HCT116 (cell line): ENCODE data around the gene PRKCA. TPM values are rescaled to one million over a fixed set of nuclear protein-coding genes. Genes with fewer than 3 reads are reported as not detected.

Source experiments
- ATAC-seq: fragments of 200-7000 bp; cut with Tn5 transposase; 2 replicates; pipeline ENCODE4 v1.9.1; 2020; ENCODE audit warnings: mild to moderate bottlenecking, moderate library complexity
- BruUV-seq: library from RNA; stranded (reverse); fragments of 400-500 nt; replicated peaks from 2 replicates; lab custom pipeline; 2021; lab: Mats Ljungman, UMichigan
- CTCF ChIA-PET: fragments of 300-600 bp; sonication (Branson Sonifier 250); formaldehyde crosslinking; loops from one replicate; lab custom pipeline; 2021; ENCODE audit warnings: antibody characterized with exemption; lab: Charles Lee
- POLR2A ChIA-PET: fragments of 300-600, 350-600 bp; sonication (Branson Sonifier 250); formaldehyde crosslinking; loops from one replicate; lab custom pipeline; 2021; ENCODE audit warnings: antibody characterized with exemption; lab: Charles Lee
- RAD21 ChIA-PET, 2 experiments: fragments of 300-600 bp; sonication (Branson Sonifier 250); formaldehyde crosslinking; loops; one replicate each; lab custom pipeline; 2023; ENCODE audit warnings: low total read pairs in 2 of 2; ENCODE audit not compliant: uncharacterized antibody in 2 of 2, unreplicated experiment in 2 of 2, low non-redundant PET in 1 of 2; lab: Charles Lee
- DNase-seq: peaks from one replicate; pipeline ENCODE4 v3.0.0-alpha.2; 2010; ENCODE audit warnings: low read depth, low spot score
- H2AFZ ChIP-seq: fragments of 200-600 bp; shearing (Covaris generic), sonication (generic); 2 replicates; pipeline ENCODE4 v1.6.1; 2017; ENCODE audit warnings: low read depth, mixed run types, mixed read lengths, antibody characterized with exemption, low read length; ENCODE audit not compliant: poor library complexity, severe bottlenecking
- H3K27ac ChIP-seq: 2 replicates; pipeline ENCODE4 v1.5.1; 2012; ENCODE audit warnings: low read depth, low read length
- H3K27me3 ChIP-seq: fragments of 200-600 bp; sonication (generic); 2 replicates; pipeline ENCODE4 v1.6.1; 2016; ENCODE audit warnings: mixed run types, low read length, mixed read lengths; ENCODE audit not compliant: insufficient read depth
- H3K36me3 ChIP-seq, 2 experiments: fragments of 200-500 bp in 1 of 2; fragments of 200-600 bp in 1 of 2; sonication (Bioruptor generic) in 1 of 2; sonication (generic) in 1 of 2; 2 replicates each; pipeline versions ENCODE4 v1.5.1 to v1.6.1; 2014 to 2016; ENCODE audit warnings: low read length in 2 of 2, inconsistent platforms in 1 of 2, mixed read lengths in 1 of 2, mixed run types in 1 of 2; ENCODE audit not compliant: insufficient read depth in 2 of 2, control insufficient read depth in 1 of 2
- H3K4me1 ChIP-seq, 2 experiments: fragments of 200-600 bp in 1 of 2; sonication (generic) in 1 of 2; 2 replicates each; pipeline versions ENCODE4 v1.5.1 to v1.6.1; 2012 to 2017; ENCODE audit warnings: low read length in 2 of 2, inconsistent platforms in 1 of 2, mild to moderate bottlenecking in 1 of 2, mixed read lengths in 1 of 2, mixed run types in 1 of 2, moderate library complexity in 1 of 2; ENCODE audit not compliant: insufficient read depth in 2 of 2, control insufficient read depth in 1 of 2
- H3K4me2 ChIP-seq: fragments of 200-600 bp; sonication (generic); 2 replicates; pipeline ENCODE4 v1.6.1; 2017; ENCODE audit warnings: mixed run types, low read length, mixed read lengths
- H3K4me3 ChIP-seq, 2 experiments: fragments of 200-600 bp in 1 of 2; sonication (generic) in 1 of 2; replicated peaks in 1 of 2; 2 replicates each; pipeline ENCODE4 v1.5.1; 2011 to 2016; ENCODE audit warnings: low read length in 2 of 2, control low read depth in 1 of 2, low read depth in 1 of 2, mild to moderate bottlenecking in 1 of 2, mixed read lengths in 1 of 2, mixed run types in 1 of 2
- H3K79me2 ChIP-seq: fragments of 200-600 bp; sonication (generic); 2 replicates; pipeline ENCODE4 v1.6.1; 2017; ENCODE audit warnings: mild to moderate bottlenecking, mixed run types, low read length, moderate library complexity, mixed read lengths; ENCODE audit not compliant: insufficient read depth
- H3K9ac ChIP-seq: fragments of 200-600 bp; sonication (generic); 2 replicates; pipeline ENCODE4 v1.6.1; 2016; ENCODE audit warnings: low read length, mixed read lengths
- H3K9me2 ChIP-seq: fragments of 200-600 bp; sonication (generic), shearing (Covaris generic); 2 replicates; pipeline ENCODE4 v1.6.1; 2017; ENCODE audit warnings: mixed run types, mild to moderate bottlenecking, moderate library complexity; ENCODE audit not compliant: insufficient read depth
- H3K9me3 ChIP-seq, 2 experiments: fragments of 200-500 bp in 1 of 2; fragments of 200-600 bp in 1 of 2; sonication (Bioruptor generic) in 1 of 2; sonication (generic) in 1 of 2; 2 replicates each; pipeline ENCODE4 v1.6.1; 2014 to 2017; ENCODE audit warnings: low read length in 2 of 2, mixed read lengths in 2 of 2, inconsistent platforms in 1 of 2, low read depth in 1 of 2, mild to moderate bottlenecking in 1 of 2, mixed run types in 1 of 2, moderate library complexity in 1 of 2; ENCODE audit not compliant: control insufficient read depth in 1 of 2, insufficient read depth in 1 of 2
- H4K20me1 ChIP-seq: fragments of 200-600 bp; sonication (generic), shearing (Covaris generic); 2 replicates; pipeline ENCODE4 v1.6.1; 2017; ENCODE audit warnings: mixed run types, mild to moderate bottlenecking, moderate library complexity; ENCODE audit not compliant: insufficient read depth
- ATF3 ChIP-seq: IDR thresholded peaks from 2 replicates; pipeline ENCODE4 v1.6.1; 2012
- CBX3 ChIP-seq: IDR thresholded peaks from 2 replicates; pipeline ENCODE4 v1.6.1; 2012; ENCODE audit warnings: low read depth
- CEBPB ChIP-seq: IDR thresholded peaks from 2 replicates; pipeline ENCODE4 v1.6.1; 2012; ENCODE audit warnings: low read depth
- ELF1 ChIP-seq: IDR thresholded peaks from 2 replicates; pipeline ENCODE4 v1.6.1; 2012; ENCODE audit warnings: low read depth, borderline replicate concordance
- EZH2phosphoT487 ChIP-seq: fragments of 200-600 bp; IDR thresholded peaks from 2 replicates; pipeline ENCODE4 v1.6.1; 2018; ENCODE audit warnings: antibody characterized with exemption, borderline replicate concordance
- POLR2A ChIP-seq: IDR thresholded peaks from 2 replicates; pipeline ENCODE4 v1.7.0; 2011; ENCODE audit warnings: borderline replicate concordance; ENCODE audit not compliant: insufficient read depth, insufficient read length; ENCODE audit errors: extremely low read depth
- POLR2AphosphoS5 ChIP-seq: IDR thresholded peaks from 2 replicates; pipeline ENCODE4 v1.6.1; 2011; ENCODE audit warnings: mild to moderate bottlenecking, low read depth, low read length, moderate library complexity
- RAD21 ChIP-seq: IDR thresholded peaks from 2 replicates; pipeline ENCODE4 v1.6.1; 2012; ENCODE audit warnings: low read depth, mild to moderate bottlenecking
- SP1 ChIP-seq: IDR thresholded peaks from 2 replicates; pipeline ENCODE4 v1.6.1; 2012; ENCODE audit warnings: low read depth
- SRF ChIP-seq: IDR thresholded peaks from 2 replicates; pipeline ENCODE4 v1.6.1; 2012; ENCODE audit warnings: low read depth
- TCF7L2 ChIP-seq: IDR thresholded peaks from 2 replicates; pipeline ENCODE4 v1.7.0; 2011; ENCODE audit warnings: borderline replicate concordance, inconsistent platforms; ENCODE audit not compliant: insufficient read depth, insufficient read length; ENCODE audit errors: extremely low read depth
- YY1 ChIP-seq: IDR thresholded peaks from 2 replicates; pipeline ENCODE4 v1.6.1; 2011; ENCODE audit warnings: low read length, low read depth, moderate library complexity, mild to moderate bottlenecking; ENCODE audit not compliant: insufficient replicate concordance; ENCODE audit errors: extremely low read depth
- ZBTB33 ChIP-seq: IDR thresholded peaks from 2 replicates; pipeline ENCODE4 v1.6.1; 2011; ENCODE audit warnings: mild to moderate bottlenecking, low read length, moderate library complexity; ENCODE audit not compliant: insufficient replicate concordance; ENCODE audit errors: extremely low read depth
- ZFX ChIP-seq: fragments of 450-650 bp; IDR thresholded peaks from 2 replicates; pipeline ENCODE4 v1.6.1; 2017
- ZNF274 ChIP-seq: fragments of 200-500 bp; sonication (Bioruptor generic); IDR thresholded peaks from 2 replicates; pipeline ENCODE4 v1.6.1; 2014; ENCODE audit warnings: mild to moderate bottlenecking, low read depth, low read length, inconsistent platforms
- intact Hi-C: fragments of 100-400 bp; cut with micrococcal nuclease; formaldehyde crosslinking; loops from 2 replicates; pipeline ENCODE4 v1.10.0; 2022
- total RNA-seq: library from RNA; stranded (reverse); gene quantifications from one replicate; pipeline ENCODE4 v1.2.1, GENCODE V29; 2021; ENCODE audit not compliant: unreplicated experiment
- TF ChIP-seq, protein P1 (sequence below), 3 experiments: fragments of 200-600 bp in 1 of 3; sonication (generic) in 1 of 3; IDR thresholded peaks in 2 of 3; conservative IDR thresholded peaks in 1 of 3; 2 replicates each; pipeline ENCODE4 v1.5.1; 2012 to 2017; ENCODE audit warnings: low read depth in 2 of 3, low read length in 2 of 3, antibody characterized with exemption in 1 of 3, borderline replicate concordance in 1 of 3, control low read depth in 1 of 3, mild to moderate bottlenecking in 1 of 3, mixed read lengths in 1 of 3, mixed run types in 1 of 3, moderate library complexity in 1 of 3; ENCODE audit not compliant: insufficient read depth in 1 of 3
- TF ChIP-seq, protein P2 (sequence below): IDR thresholded peaks from 2 replicates; pipeline ENCODE4 v1.6.1; 2012

Gene PRKCA
- total RNA-seq, 1 experiment from 2014 or later, result 18.8 TPM

- CTCF ChIA-PET, result no interaction called here
Measured at GRCh38 chr17:66299711-66300110, 2.7 kb upstream of the PRKCA start.

More at GRCh38 chr17:66299711-66300110, 2.7 kb upstream of the PRKCA start:
- no peaks in the 10 kb centered on the region for H3K9me3 ChIP-seq
- ATAC-seq (no peak), DNase-seq (no peak)
- H3K79me2 ChIP-seq, result no peaks in the 10 kb centered on the region
- H4K20me1 ChIP-seq, result no peaks in the 10 kb centered on the region
- H2AFZ ChIP-seq, result no peak overlapping the region
- no peaks in the 10 kb centered on the region for H3K27me3 ChIP-seq
- no peak for TF ChIP-seq SRF
- no peak for TF ChIP-seq CBX3
- no peak for TF ChIP-seq EZH2phosphoT487
- no peak for TF ChIP-seq RAD21
- TF ChIP-seq, protein P1, sequence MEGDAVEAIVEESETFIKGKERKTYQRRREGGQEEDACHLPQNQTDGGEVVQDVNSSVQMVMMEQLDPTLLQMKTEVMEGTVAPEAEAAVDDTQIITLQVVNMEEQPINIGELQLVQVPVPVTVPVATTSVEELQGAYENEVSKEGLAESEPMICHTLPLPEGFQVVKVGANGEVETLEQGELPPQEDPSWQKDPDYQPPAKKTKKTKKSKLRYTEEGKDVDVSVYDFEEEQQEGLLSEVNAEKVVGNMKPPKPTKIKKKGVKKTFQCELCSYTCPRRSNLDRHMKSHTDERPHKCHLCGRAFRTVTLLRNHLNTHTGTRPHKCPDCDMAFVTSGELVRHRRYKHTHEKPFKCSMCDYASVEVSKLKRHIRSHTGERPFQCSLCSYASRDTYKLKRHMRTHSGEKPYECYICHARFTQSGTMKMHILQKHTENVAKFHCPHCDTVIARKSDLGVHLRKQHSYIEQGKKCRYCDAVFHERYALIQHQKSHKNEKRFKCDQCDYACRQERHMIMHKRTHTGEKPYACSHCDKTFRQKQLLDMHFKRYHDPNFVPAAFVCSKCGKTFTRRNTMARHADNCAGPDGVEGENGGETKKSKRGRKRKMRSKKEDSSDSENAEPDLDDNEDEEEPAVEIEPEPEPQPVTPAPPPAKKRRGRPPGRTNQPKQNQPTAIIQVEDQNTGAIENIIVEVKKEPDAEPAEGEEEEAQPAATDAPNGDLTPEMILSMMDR (IDR thresholded peaks at IDR 0.05 in 2 of 3, conservative IDR thresholded peaks at IDR 0.05 in 1 of 3; ENCODE audit: borderline replicate concordance in 1 of 3, insufficient read depth in 1 of 3, low read depth in 2 of 3, low read length in 2 of 3), result no peak
- no peak for TF ChIP-seq SP1
- no peak for TF ChIP-seq POLR2AphosphoS5
- TF ChIP-seq ELF1, result no peak
- TF ChIP-seq ATF3, result no peak
- no peak for TF ChIP-seq ZBTB33
- no peak for TF ChIP-seq TCF7L2
- no peak for TF ChIP-seq POLR2A
- TF ChIP-seq YY1, result no peak
- no peak for TF ChIP-seq ZNF274
- no peak for TF ChIP-seq ZFX
- TF ChIP-seq, protein P2, sequence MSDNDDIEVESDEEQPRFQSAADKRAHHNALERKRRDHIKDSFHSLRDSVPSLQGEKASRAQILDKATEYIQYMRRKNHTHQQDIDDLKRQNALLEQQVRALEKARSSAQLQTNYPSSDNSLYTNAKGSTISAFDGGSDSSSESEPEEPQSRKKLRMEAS, result no peak
- TF ChIP-seq CEBPB, result no peak
- intact Hi-C loops, result loop anchor here (5.0 kb wide), 1 partner anchor 268 kb away; no protein-coding TSS in a partner anchor
- H3K9me2 ChIP-seq, result no peaks in the 10 kb centered on the region
- no peak overlapping the region for H3K4me3 ChIP-seq
- H3K4me2 ChIP-seq, result no peak overlapping the region
- H3K27ac ChIP-seq, result no peak overlapping the region
- H3K36me3 ChIP-seq, result no peaks in the 10 kb centered on the region
- H3K4me1 ChIP-seq, result peaks cover 6 to 22% of the 10 kb centered on the region in 2 experiments; a peak in 3 of 4 replicates
- POLR2A ChIA-PET, result no interaction called here
- BruUV-seq, result no TSS peak
- RAD21 ChIA-PET, result interaction anchor here in 1 of 2 experiments (0.6 kb wide), 1 partner anchor 600 kb away, joined by 3 read pairs; no protein-coding TSS in a partner anchor
- no peak overlapping the region for H3K9ac ChIP-seq
